ENCODE measurements around the gene ADPRS.

GRCh38 chr1:36098650-36099365 is 10.1 kb downstream of the ADPRS start:
- no peak for TF ChIP-seq CTCF (IDR thresholded peaks at IDR 0.05)
- TF ChIP-seq POLR2A (IDR thresholded peaks at IDR 0.05): no peak
- TF ChIP-seq POLR2AphosphoS5 (IDR thresholded peaks at IDR 0.05): no peak
